ENCODE measurements around the gene TMTC3.

TMTC3 gene

DNA sequence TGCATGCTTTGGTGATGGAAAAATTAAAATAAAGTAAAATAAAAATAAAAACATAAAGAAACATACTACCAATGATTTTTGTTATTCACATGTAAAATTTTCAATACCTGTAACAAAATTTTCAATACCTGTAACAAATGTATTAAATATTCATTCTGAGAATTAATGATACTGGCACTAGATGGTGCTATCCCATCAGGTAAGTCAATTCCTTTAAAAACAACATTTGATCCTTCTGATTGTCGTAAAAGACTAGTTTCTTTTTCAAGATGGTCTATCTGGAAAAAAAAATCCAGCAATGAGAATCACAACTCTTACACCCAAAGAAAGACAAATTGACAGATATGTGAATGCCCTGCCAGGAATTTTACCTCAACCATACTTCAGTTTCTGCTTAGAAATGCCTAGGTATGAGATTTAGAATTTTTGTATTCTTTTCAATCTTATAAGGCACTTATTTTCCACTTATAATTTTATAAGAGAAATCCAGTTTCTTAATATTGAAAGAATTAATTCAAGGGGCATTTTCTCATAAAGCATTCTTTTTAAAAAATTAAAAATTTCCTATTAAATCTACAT is 30.9 kb upstream of the TMTC3 start:
- H3K9me3 ChIP-seq (replicated peaks in 1 of 2; ENCODE audit: control insufficient read depth in 2 of 2, insufficient read depth in 1 of 2, low read depth in 1 of 2, low read length in 2 of 2) = no peaks in the 10 kb centered on the region
- H3K14ac ChIP-seq (ENCODE audit: low read length) = no peak overlapping the region
- H2BK15ac ChIP-seq (ENCODE audit: low read length) = no peak overlapping the region
- H3K18ac ChIP-seq (ENCODE audit: low read length) = no peak overlapping the region
- H3K23ac ChIP-seq (ENCODE audit: low read depth, low read length, poor library complexity) = no peak overlapping the region
- H3K27ac ChIP-seq (replicated peaks; ENCODE audit: low read length) = no peak overlapping the region
- no peak overlapping the region for H3K9ac ChIP-seq (ENCODE audit: low read depth, low read length, poor library complexity)
- H3K4me2 ChIP-seq (ENCODE audit: insufficient read depth, low read length, poor library complexity, severe bottlenecking) = no peak overlapping the region
- H4K8ac ChIP-seq (ENCODE audit: low read depth, low read length) = no peak overlapping the region
- H3K27me3 ChIP-seq (ENCODE audit: control insufficient read depth in 3 of 3, insufficient read depth in 3 of 3, low read depth in 1 of 3, low read length in 3 of 3) = no peaks in the 10 kb centered on the region
- H3K4me1 ChIP-seq (ENCODE audit: control insufficient read depth in 2 of 2, insufficient read depth in 1 of 2, low read depth in 1 of 2, low read length in 2 of 2) = no peaks in the 10 kb centered on the region
- H3K79me1 ChIP-seq (ENCODE audit: low read depth, low read length) = no peaks in the 10 kb centered on the region
- H3K36me3 ChIP-seq (replicated peaks in 1 of 2; ENCODE audit: control insufficient read depth in 2 of 2, insufficient read depth in 2 of 2, low read length in 2 of 2) = peaks cover 0 to 89% of the 10 kb centered on the region in 2 donors
- no peak overlapping the region for H2AFZ ChIP-seq (ENCODE audit: low read length)
- DNase-seq (ENCODE audit: low spot score) = peak; percentile 1
- no peak overlapping the region for H2BK12ac ChIP-seq (ENCODE audit: low read length)
- no peak overlapping the region for H2AK5ac ChIP-seq (ENCODE audit: low read depth, low read length)
- no peak overlapping the region for H3K4ac ChIP-seq (ENCODE audit: low read length)
- no peak overlapping the region for H4K91ac ChIP-seq (ENCODE audit: low read depth, low read length, poor library complexity)
- no CpG with 5 or more reads among the region's 1 CpG for WGBS, 2 donors (ENCODE audit: extremely low coverage in 2 of 2, insufficient read length in 2 of 2, insufficient replicate concordance in 1 of 2)
- H2BK120ac ChIP-seq (ENCODE audit: low read depth, low read length) = no peak overlapping the region
- no peak overlapping the region for H2BK5ac ChIP-seq (ENCODE audit: low read length)
- H3K4me3 ChIP-seq (ENCODE audit: low read length in 2 of 2) = no peak overlapping the region

DNA sequence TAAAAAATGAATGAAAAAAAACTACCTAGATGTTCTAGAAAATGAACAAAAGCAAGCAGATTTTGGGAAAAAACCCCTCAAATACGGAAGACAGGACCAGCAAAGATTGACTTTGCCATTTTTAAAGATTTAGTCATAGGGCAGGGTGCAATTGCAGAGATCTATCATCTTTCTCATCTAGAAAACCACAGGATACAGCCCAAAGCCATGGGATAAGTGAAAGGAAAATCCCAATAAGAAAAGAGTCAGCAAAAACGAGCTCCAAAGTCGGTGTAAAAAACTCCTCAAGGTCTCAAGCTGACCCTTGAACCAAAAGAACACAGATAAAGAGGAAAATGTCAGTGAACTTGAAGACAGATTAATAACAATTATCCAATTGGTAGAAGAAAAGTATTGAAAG is 28.2 kb upstream of the TMTC3 start:
- Histone ChIP-seq H3K4me3 (ENCODE audit: low read length in 2 of 2) (no peak overlapping the region), H3K79me1 (ENCODE audit: low read depth, low read length) (no peaks in the 10 kb centered on the region), H3K18ac (ENCODE audit: low read length) (no peak overlapping the region), H3K9me3 (replicated peaks in 1 of 2; ENCODE audit: control insufficient read depth in 2 of 2, insufficient read depth in 1 of 2, low read depth in 1 of 2, low read length in 2 of 2) (no peaks in the 10 kb centered on the region), H3K4me2 (ENCODE audit: insufficient read depth, low read length, poor library complexity, severe bottlenecking) (no peak overlapping the region), H3K9ac (ENCODE audit: low read depth, low read length, poor library complexity) (no peak overlapping the region), H3K27me3 (ENCODE audit: control insufficient read depth in 3 of 3, insufficient read depth in 3 of 3, low read depth in 1 of 3, low read length in 3 of 3) (no peaks in the 10 kb centered on the region), H2BK12ac (ENCODE audit: low read length) (no peak overlapping the region), H4K8ac (ENCODE audit: low read depth, low read length) (no peak overlapping the region), H3K27ac (replicated peaks; ENCODE audit: low read length) (no peak overlapping the region), H3K4me1 (ENCODE audit: control insufficient read depth in 2 of 2, insufficient read depth in 1 of 2, low read depth in 1 of 2, low read length in 2 of 2) (no peaks in the 10 kb centered on the region), H3K23ac (ENCODE audit: low read depth, low read length, poor library complexity) (no peak overlapping the region), H2AK5ac (ENCODE audit: low read depth, low read length) (no peak overlapping the region), H3K4ac (ENCODE audit: low read length) (no peak overlapping the region), H3K14ac (ENCODE audit: low read length) (no peak overlapping the region), H2BK120ac (ENCODE audit: low read depth, low read length) (no peak overlapping the region), H2AFZ (ENCODE audit: low read length) (no peak overlapping the region), H4K91ac (ENCODE audit: low read depth, low read length, poor library complexity) (no peak overlapping the region), H2BK5ac (ENCODE audit: low read length) (no peak overlapping the region), H3K36me3 (replicated peaks in 1 of 2; ENCODE audit: control insufficient read depth in 2 of 2, insufficient read depth in 2 of 2, low read length in 2 of 2) (peaks cover 0 to 92% of the 10 kb centered on the region in 2 donors), H2BK15ac (ENCODE audit: low read length) (no peak overlapping the region)
- no peak for DNase-seq (ENCODE audit: low spot score)
- no CpG with 5 or more reads among the region's 3 CpGs for WGBS, 2 donors (ENCODE audit: extremely low coverage in 2 of 2, insufficient read length in 2 of 2, insufficient replicate concordance in 1 of 2)

- Histone ChIP-seq H3K9me3 (replicated peaks in 1 of 2; ENCODE audit: control insufficient read depth in 2 of 2, insufficient read depth in 1 of 2, low read depth in 1 of 2, low read length in 2 of 2) (no peaks in the 10 kb centered on the region), H3K4me1 (ENCODE audit: control insufficient read depth in 2 of 2, insufficient read depth in 1 of 2, low read depth in 1 of 2, low read length in 2 of 2) (no peaks in the 10 kb centered on the region), H2AK5ac (ENCODE audit: low read depth, low read length) (no peak overlapping the region), H2BK120ac (ENCODE audit: low read depth, low read length) (no peak overlapping the region), H3K23ac (ENCODE audit: low read depth, low read length, poor library complexity) (no peak overlapping the region), H2BK15ac (ENCODE audit: low read length) (no peak overlapping the region), H3K4me2 (ENCODE audit: insufficient read depth, low read length, poor library complexity, severe bottlenecking) (no peak overlapping the region), H3K4me3 (ENCODE audit: low read length in 2 of 2) (no peak overlapping the region), H2BK12ac (ENCODE audit: low read length) (no peak overlapping the region), H3K4ac (ENCODE audit: low read length) (no peak overlapping the region), H3K18ac (ENCODE audit: low read length) (no peak overlapping the region), H3K79me1 (ENCODE audit: low read depth, low read length) (no peaks in the 10 kb centered on the region), H3K14ac (ENCODE audit: low read length) (no peak overlapping the region), H3K27me3 (ENCODE audit: control insufficient read depth in 3 of 3, insufficient read depth in 3 of 3, low read depth in 1 of 3, low read length in 3 of 3) (no peaks in the 10 kb centered on the region), H3K36me3 (replicated peaks in 1 of 2; ENCODE audit: control insufficient read depth in 2 of 2, insufficient read depth in 2 of 2, low read length in 2 of 2) (peaks cover 0 to 89% of the 10 kb centered on the region in 2 donors), H3K9ac (ENCODE audit: low read depth, low read length, poor library complexity) (no peak overlapping the region), H2AFZ (ENCODE audit: low read length) (no peak overlapping the region), H3K27ac (replicated peaks; ENCODE audit: low read length) (no peak overlapping the region), H4K8ac (ENCODE audit: low read depth, low read length) (no peak overlapping the region), H2BK5ac (ENCODE audit: low read length) (no peak overlapping the region), H4K91ac (ENCODE audit: low read depth, low read length, poor library complexity) (no peak overlapping the region)
- DNase-seq (ENCODE audit: low spot score) = no peak
- WGBS, 2 donors (ENCODE audit: extremely low coverage in 2 of 2, insufficient read length in 2 of 2, insufficient replicate concordance in 1 of 2) = 100% methylated on average over 1 of the region's 4 CpGs; no CpG with 5 or more reads in 1 of the 2 donors
Measured at GRCh38 chr12:88122666-88123065, 19.4 kb upstream of the TMTC3 start.

DNA sequence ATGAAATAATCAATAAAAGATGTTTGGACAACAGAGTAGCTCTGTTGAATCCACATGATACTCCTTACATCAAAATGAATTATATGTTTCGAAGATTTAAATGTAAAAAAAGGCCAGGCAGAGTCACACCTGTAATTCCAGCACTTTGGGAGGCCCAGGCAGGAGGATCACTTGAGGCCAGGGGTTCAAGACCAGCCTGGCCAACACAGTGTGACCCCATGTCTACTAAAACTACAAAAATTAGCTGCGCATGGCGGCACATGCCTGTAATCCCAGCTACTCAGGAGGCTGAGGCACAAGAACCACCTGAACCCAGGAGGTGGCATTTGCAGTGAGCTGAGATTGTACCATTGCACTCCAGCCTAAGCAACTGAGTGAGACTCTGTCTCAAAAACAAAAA is 15.0 kb upstream of the TMTC3 start:
- Histone ChIP-seq H3K27me3 (ENCODE audit: control insufficient read depth in 3 of 3, insufficient read depth in 3 of 3, low read depth in 1 of 3, low read length in 3 of 3) (no peaks in the 10 kb centered on the region), H4K91ac (ENCODE audit: low read depth, low read length, poor library complexity) (no peak overlapping the region), H3K9ac (ENCODE audit: low read depth, low read length, poor library complexity) (no peak overlapping the region)

More for the DNA sequence above, 15.0 kb upstream of the TMTC3 start:
- Histone ChIP-seq H2BK12ac (ENCODE audit: low read length) (no peak overlapping the region), H3K18ac (ENCODE audit: low read length) (no peak overlapping the region), H3K4me3 (ENCODE audit: low read length in 2 of 2) (no peak overlapping the region), H3K23ac (ENCODE audit: low read depth, low read length, poor library complexity) (no peak overlapping the region), H3K4me1 (ENCODE audit: control insufficient read depth in 2 of 2, insufficient read depth in 1 of 2, low read depth in 1 of 2, low read length in 2 of 2) (no peaks in the 10 kb centered on the region), H3K4ac (ENCODE audit: low read length) (no peak overlapping the region), H3K4me2 (ENCODE audit: insufficient read depth, low read length, poor library complexity, severe bottlenecking) (no peak overlapping the region), H2AK5ac (ENCODE audit: low read depth, low read length) (no peak overlapping the region), H3K14ac (ENCODE audit: low read length) (no peak overlapping the region), H3K79me1 (ENCODE audit: low read depth, low read length) (no peaks in the 10 kb centered on the region), H3K36me3 (replicated peaks in 1 of 2; ENCODE audit: control insufficient read depth in 2 of 2, insufficient read depth in 2 of 2, low read length in 2 of 2) (peaks cover 0 to 76% of the 10 kb centered on the region in 2 donors), H4K8ac (ENCODE audit: low read depth, low read length) (no peak overlapping the region), H2BK5ac (ENCODE audit: low read length) (no peak overlapping the region), H2BK15ac (ENCODE audit: low read length) (no peak overlapping the region), H3K27ac (replicated peaks; ENCODE audit: low read length) (no peak overlapping the region), H2BK120ac (ENCODE audit: low read depth, low read length) (no peak overlapping the region), H2AFZ (ENCODE audit: low read length) (no peak overlapping the region), H3K9me3 (replicated peaks in 1 of 2; ENCODE audit: control insufficient read depth in 2 of 2, insufficient read depth in 1 of 2, low read depth in 1 of 2, low read length in 2 of 2) (no peaks in the 10 kb centered on the region)
- DNase-seq (ENCODE audit: low spot score) = no peak
- WGBS, 2 donors (ENCODE audit: extremely low coverage in 2 of 2, insufficient read length in 2 of 2, insufficient replicate concordance in 1 of 2) = no CpG with 5 or more reads among the region's 3 CpGs
